ENCODE data around the gene CXCL14.

DNA sequence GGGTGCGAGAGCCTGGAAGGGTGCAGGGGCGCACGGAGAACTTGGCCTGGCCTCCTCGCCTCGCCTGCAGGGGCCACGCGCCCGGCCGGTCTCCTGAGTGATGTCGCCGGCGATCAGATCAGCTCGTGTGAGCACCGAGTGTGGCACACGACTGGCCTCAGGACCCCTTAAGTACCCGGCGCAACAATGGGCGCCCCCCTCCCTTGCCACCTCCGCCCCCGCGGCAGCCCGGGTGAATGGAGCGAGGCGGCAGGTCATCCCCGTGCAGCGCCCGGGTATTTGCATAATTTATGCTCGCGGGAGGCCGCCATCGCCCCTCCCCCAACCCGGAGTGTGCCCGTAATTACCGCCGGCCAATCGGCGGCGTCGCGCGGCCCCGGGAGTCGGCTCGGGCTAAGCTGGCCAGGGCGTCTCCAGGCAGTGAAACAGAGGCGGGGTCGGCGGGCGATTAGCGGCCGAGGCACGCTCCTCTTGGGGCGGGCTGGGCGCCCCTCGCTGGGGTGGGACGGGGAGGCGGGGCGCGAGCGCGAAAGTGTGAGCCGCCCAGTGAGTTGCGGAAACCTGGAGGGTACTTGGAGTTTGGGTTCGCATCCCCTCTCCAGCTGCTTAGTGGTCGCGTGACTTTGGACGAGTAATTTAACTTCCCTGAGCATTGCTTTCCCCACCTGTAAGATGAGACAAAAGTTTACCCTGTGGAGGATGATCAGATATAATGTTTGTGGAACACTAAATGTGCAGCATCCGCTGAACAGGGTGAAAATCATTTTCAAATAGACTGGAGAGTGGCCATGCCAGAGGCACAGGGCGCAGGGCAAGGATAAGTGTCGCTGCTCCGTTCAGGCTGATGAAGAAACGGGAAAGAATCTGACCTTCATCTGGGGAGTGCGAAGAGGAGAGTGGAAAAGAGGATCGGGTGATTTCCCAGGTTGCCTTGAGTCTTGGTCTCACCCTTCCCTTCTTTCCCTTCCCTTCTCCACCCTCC lies 42.7 kb downstream of the CXCL14 start, which contains the start of gene NEUROG1:
- TF ChIP-seq POLR2AphosphoS5 (IDR thresholded peaks at IDR 0.05) (no peak), POLR2A (IDR thresholded peaks at IDR 0.05) (no peak)
